Hepatocyte (in vitro differentiated cells): ENCODE data around the gene PDXDC1.
"Not testable (repeated sequence)": the region's sequence is repeated elsewhere in the genome, so short reads cannot be mapped to it uniquely, and the experiment has no call there.

Experiments
- EZH2 ChIP-seq: fragments of 200-600 bp; sonication (generic); IDR thresholded peaks from 2 replicates; pipeline ENCODE4 v1.6.1; 2016; ENCODE audit warnings: antibody characterized with exemption, mild to moderate bottlenecking, borderline replicate concordance
- EZH2phosphoT487 ChIP-seq: fragments of 200-600 bp; sonication (generic); IDR thresholded peaks from one replicate; pipeline ENCODE4 v1.6.1; 2018; ENCODE audit warnings: antibody characterized with exemption, mild to moderate bottlenecking, low read depth, moderate library complexity; ENCODE audit not compliant: unreplicated experiment, severe bottlenecking
- TF ChIP-seq, protein P1 (sequence below): fragments of 200-600 bp; sonication (generic); IDR thresholded peaks from 2 replicates; pipeline ENCODE4 v1.5.1; 2016; ENCODE audit warnings: antibody characterized with exemption, mild to moderate bottlenecking; ENCODE audit not compliant: poor library complexity

GRCh38 chr16:15066690-15067089 lies 91.9 kb downstream of the PDXDC1 start:
- not testable (repeated sequence) for TF ChIP-seq EZH2, EZH2phosphoT487
- TF ChIP-seq, protein P1, sequence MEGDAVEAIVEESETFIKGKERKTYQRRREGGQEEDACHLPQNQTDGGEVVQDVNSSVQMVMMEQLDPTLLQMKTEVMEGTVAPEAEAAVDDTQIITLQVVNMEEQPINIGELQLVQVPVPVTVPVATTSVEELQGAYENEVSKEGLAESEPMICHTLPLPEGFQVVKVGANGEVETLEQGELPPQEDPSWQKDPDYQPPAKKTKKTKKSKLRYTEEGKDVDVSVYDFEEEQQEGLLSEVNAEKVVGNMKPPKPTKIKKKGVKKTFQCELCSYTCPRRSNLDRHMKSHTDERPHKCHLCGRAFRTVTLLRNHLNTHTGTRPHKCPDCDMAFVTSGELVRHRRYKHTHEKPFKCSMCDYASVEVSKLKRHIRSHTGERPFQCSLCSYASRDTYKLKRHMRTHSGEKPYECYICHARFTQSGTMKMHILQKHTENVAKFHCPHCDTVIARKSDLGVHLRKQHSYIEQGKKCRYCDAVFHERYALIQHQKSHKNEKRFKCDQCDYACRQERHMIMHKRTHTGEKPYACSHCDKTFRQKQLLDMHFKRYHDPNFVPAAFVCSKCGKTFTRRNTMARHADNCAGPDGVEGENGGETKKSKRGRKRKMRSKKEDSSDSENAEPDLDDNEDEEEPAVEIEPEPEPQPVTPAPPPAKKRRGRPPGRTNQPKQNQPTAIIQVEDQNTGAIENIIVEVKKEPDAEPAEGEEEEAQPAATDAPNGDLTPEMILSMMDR = not testable (repeated sequence)
